Pancreas (tissue), 10 donors: Measurements from ENCODE around the gene SLC2A3. TPM values are rescaled to one million over a fixed set of nuclear protein-coding genes. Genes with fewer than 3 reads are reported as not detected.
"Not testable (repeated sequence)": the region's sequence is repeated elsewhere in the genome, so short reads cannot be mapped to it uniquely, and the experiment has no call there.

Experiments used
- ATAC-seq, 4 donors: fragments of 200-7000 bp; cut with Tn5 transposase; one replicate each; pipeline versions ENCODE4 v1.8.0 to v1.9.1; 2020; ENCODE audit warnings: mild to moderate bottlenecking in 4 of 4, moderate library complexity in 4 of 4
- DNase-seq, 6 donors: peaks; one replicate each; pipeline ENCODE4 v3.0.0-alpha.2; 2020
- FAIRE-seq: peaks from 2 replicates; lab custom pipeline; 2012; peaks lifted over from hg19 to GRCh38; lab: Jason Lieb, UNC
- H3K27ac ChIP-seq, 4 donors: fragments of 200-600 bp; sonication (generic); 1 replicate in 3 of 4; 2 replicates in 1 of 4; pipeline versions ENCODE4 v1.5.0 to v1.8.0; 2020
- H3K27me3 ChIP-seq, 4 donors: fragments of 200-600 bp; one replicate each; pipeline ENCODE4 v1.8.0; 2021
- H3K36me3 ChIP-seq, 3 donors: fragments of 200-600 bp; sonication (generic) in 1 of 3; one replicate each; pipeline versions ENCODE4 v1.5.0 to v1.8.0; 2020 to 2021
- H3K4me1 ChIP-seq, 3 donors: fragments of 200-600 bp; one replicate each; pipeline ENCODE4 v1.8.0; 2021
- H3K4me3 ChIP-seq, 4 donors: fragments of 200-600 bp; sonication (generic) in 2 of 4; one replicate each; pipeline versions ENCODE4 v1.5.0 to v1.8.0; 2020 to 2021
- H3K9me3 ChIP-seq, 4 donors: fragments of 200-600 bp; one replicate each; pipeline ENCODE4 v1.8.0; 2021
- CTCF ChIP-seq, 4 donors: fragments of 200-600 bp; sonication (generic) in 3 of 4; IDR thresholded peaks; one replicate each; pipeline versions ENCODE4 v1.5.0 to v1.8.0; 2021; ENCODE audit warnings: antibody characterized with exemption in 4 of 4
- WGBS, 2 donors: extraction: QIAGEN DNeasy Blood & Tissue Kit; methylation state at CpG; one replicate each; pipeline ENCODE4 v1.1.7; 2013; 5-methylcytosine and 5-hydroxymethylcytosine counted together
- intact Hi-C, 3 donors: fragments of 100-400 bp; cut with DNase I; formaldehyde crosslinking; loops; one replicate each; pipeline versions ENCODE4 v1.11.1 to v1.14.2; 2022
- polyA plus RNA-seq, 2 donors: library from polyadenylated mRNA; stranded (reverse); fragments of 200-250 nt; gene quantifications; one replicate each; pipeline ENCODE4 v1.2.3, GENCODE V29; 2013
- total RNA-seq, 6 donors: library from RNA; stranded (reverse); fragmentation: NEBNext Ultra II Directional in 4 of 6; extraction: Animal tissue kit (Norgen Biotek cat#: 25700) in 4 of 6; gene quantifications; one replicate each; pipeline versions ENCODE4 v1.2.1 to v1.2.4, GENCODE V29; 2021 to 2023
- donor health status: healthy with polysubstance abuse.
- donor health status: DM: no; HTN: no; CAD: no; lungs with moderate emphysema.
- donor health status: DM: no; HTN: no; CAD: no.
- donor health status: control.
- donor health status: control.
- donor health status: Bipolar disorder and iron deficiency.
- donor health status: DM: yes; HTN: yes; CAD: no.
- donor health status: DM: no; HTN: no; CAD: no.
- donor health status: DM: no; HTN: no; CAD: no.
- donor health status: DM: yes; HTN: yes; CAD: no.

The SLC2A3 gene
- total and polyA plus RNA-seq, 8 donors, result 1.9 to 28.5 (median 5.3) TPM

DNA sequence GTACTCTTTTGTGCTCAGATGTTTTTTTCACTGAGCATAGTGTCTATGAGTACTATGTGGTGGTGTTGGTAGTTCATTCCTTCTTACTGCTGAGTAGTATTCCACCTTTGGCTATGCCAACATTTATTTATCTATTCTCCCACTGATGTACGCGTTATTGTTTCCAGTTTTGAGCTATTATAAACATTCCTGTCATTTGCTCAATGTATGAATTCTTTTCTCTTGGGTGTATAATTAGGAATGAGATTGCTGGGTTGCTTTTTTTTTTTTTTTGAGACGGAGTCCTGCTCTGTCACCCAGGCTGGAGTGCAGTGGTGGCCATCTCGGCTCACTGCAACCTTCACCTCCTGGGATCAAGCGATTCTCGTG, 37.5 kb upstream of the SLC2A3 start:
- H3K4me3 ChIP-seq, result no peak overlapping the region
- H3K36me3 ChIP-seq, result no peaks in the 10 kb centered on the region
- WGBS, 2 donors, result 72 to 83% methylated on average over 5 to 6 of the region's 6 CpGs
- H3K4me1 ChIP-seq, result no peaks in the 10 kb centered on the region
- intact Hi-C loops, result no loop called here
- peaks cover 0 to 15% (median 0%) of the 10 kb centered on the region in 4 donors for H3K27me3 ChIP-seq
- no peak for ATAC-seq
- no peak for FAIRE-seq
- H3K9me3 ChIP-seq, result no peaks in the 10 kb centered on the region
- no peak for DNase-seq
- no peak overlapping the region for H3K27ac ChIP-seq
- no peak for TF ChIP-seq CTCF (IDR thresholded peaks at IDR 0.05)

DNA sequence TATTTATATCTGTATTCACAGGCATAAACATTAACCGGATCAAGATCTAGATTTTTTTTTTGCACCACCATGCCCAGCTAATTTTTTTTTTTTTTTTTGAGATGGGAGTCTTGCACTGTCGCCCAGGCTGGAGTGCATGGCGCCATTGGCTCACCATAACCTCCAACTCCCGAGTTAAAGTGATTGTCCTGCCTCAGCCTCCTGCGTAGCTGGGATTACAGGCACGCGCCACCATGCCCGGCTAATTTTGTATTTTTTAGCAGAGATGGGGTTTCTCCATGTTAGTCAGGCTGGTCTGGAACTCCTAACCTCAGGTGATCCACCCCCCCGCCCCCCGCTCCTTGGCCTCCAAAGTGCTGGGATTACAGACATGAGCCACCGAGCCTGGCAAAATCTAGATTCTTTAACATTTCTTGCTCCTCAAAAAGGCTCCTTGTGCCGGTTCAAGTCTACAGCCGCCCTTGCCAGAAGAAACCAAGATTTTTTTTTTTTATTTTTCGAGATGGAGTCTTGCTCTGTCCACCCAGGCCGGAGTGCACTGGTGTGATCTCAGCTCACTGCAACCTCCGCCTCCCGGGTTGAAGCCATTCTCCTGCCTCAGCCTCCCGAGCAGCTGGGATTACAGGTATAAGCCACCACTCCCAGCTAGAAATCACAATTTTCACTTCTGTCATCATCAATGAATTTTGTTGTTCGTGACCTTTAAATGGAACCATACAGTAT, 36.9 kb upstream of the SLC2A3 start:
- intact Hi-C loops, result no loop called here
- H3K4me1 ChIP-seq, result no peaks in the 10 kb centered on the region
- H3K27me3 ChIP-seq, result peaks cover 0 to 15% (median 0%) of the 10 kb centered on the region in 4 donors
- H3K4me3 ChIP-seq, result no peak overlapping the region
- DNase-seq (no peak), ATAC-seq (no peak), FAIRE-seq (no peak)
- H3K27ac ChIP-seq, result no peak overlapping the region
- no peaks in the 10 kb centered on the region for H3K36me3 ChIP-seq
- H3K9me3 ChIP-seq, result no peaks in the 10 kb centered on the region
- WGBS, 2 donors, result 80 to 89% methylated on average over 19 of the region's 19 CpGs
- no peak for TF ChIP-seq CTCF (IDR thresholded peaks at IDR 0.05)

DNA sequence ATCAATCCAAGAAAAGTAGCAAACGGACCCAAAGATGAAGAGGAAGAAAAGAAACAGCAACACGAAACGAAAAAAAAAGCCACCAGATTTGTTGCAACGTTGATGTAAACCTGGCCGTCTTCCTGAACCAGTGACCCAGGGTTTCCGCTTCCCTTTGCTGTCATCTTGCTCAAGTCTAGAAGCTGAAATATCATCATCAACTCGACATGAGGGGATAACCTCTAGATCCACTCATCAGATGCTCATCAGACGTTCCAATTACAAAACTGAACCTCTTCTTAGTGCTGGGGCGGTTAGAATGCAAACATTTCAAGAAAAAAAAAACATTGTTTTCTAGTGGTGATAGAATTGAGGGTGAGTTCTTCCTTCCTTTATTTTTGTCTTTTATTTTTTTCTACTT, 36.3 kb upstream of the SLC2A3 start:
- FAIRE-seq, intact Hi-C loops, ATAC-seq, DNase-seq, H3K9me3 ChIP-seq, H3K36me3 ChIP-seq, H3K27ac ChIP-seq, H3K4me3 ChIP-seq, H3K4me1 ChIP-seq: not testable (repeated sequence)
- 43 to 55% methylated on average over 3 to 4 of the region's 9 CpGs for WGBS, 2 donors
- peaks cover 0 to 15% (median 0%) of the 10 kb centered on the region in 4 donors for H3K27me3 ChIP-seq

DNA sequence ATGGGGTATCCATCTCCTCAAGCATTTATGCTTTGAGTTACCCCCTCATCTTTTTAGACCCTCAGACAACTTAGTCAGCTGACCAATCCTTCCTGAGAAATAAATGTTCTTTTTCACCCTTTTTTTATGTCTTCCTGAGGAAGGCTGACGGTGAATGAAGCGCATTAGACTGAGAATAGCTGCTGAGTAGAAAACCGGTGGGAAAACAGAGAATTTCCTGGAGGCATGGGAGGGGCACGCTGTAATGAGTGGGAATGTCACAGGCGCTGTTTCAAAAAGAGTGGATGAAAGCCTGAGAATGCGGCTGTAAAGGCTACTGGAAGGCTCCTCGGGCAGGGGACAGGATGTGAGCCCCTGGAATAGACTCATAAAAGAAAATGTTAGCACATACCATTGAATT, 35.8 kb upstream of the SLC2A3 start:
- peak in 1 of 4 donors; percentile 11 for ATAC-seq
- Histone ChIP-seq H3K27me3 (peaks cover 0 to 15% (median 0%) of the 10 kb centered on the region in 4 donors), H3K27ac (peak overlapping the region in 2 of 4 donors; percentile 27 to 76)
- H3K4me1 ChIP-seq, FAIRE-seq, DNase-seq, H3K9me3 ChIP-seq, intact Hi-C loops, H3K36me3 ChIP-seq, H3K4me3 ChIP-seq: not testable (repeated sequence)
- 20 to 31% methylated on average over 2 to 4 of the region's 7 CpGs for WGBS, 2 donors

DNA sequence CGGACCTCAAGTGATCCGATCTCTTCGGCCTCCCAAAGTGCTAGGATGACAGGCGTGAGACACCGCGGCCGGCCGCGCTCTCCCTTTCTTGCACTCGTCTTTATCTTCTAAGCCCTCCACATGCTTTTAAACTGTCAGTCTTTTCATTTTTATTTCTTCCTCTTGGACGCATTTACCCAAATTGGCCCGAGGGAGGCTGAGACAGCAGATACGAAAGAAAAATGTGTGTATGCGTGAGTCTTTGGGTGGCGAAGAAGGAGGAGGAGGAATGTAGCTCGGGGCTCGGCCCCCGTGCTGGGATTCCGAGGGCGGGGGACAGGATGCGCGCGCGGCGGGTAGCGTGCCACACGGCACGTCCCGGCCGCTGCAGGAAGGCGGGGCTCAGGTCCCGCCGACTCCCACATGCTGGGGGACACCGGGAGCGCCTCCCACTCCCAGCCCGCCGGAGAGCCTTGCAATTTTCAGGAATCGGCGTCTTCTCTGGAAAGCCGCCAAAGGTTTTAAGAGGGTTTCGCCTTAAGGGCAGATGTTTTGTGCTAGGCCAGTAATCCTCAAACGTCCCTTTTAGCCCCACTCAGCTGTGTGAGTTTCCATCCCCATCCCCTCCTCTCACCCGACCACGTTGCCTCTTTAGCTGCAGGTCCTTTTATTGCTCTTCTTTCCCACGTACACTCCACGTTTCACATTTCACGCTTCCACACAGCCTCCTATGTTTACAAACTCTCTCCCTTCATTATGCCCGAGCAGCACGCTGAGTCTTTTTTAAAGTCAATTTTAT, 34.7 kb upstream of the SLC2A3 start:
- Histone ChIP-seq H3K4me3 (peak overlapping the region; percentile 3 to 41 (median 18)), H3K27me3 (peaks cover 0 to 15% (median 0%) of the 10 kb centered on the region in 4 donors), H3K4me1 (no peaks in the 10 kb centered on the region), H3K36me3 (no peaks in the 10 kb centered on the region), H3K9me3 (no peaks in the 10 kb centered on the region), H3K27ac (peak overlapping the region in 2 of 4 donors; percentile 27 to 76)
- no peak for TF ChIP-seq CTCF (IDR thresholded peaks at IDR 0.05)
- intact Hi-C loops, result no loop called here
- DNase-seq (peak; percentile 45 to 83 (median 64)), FAIRE-seq (no peak), ATAC-seq (peak; percentile 81 to 96 (median 94))
- WGBS, 2 donors, result 1% methylated on average over 49 of the region's 49 CpGs
